Loucy (cell line): ENCODE results near the gene SSH2.
A peak's percentile ranks its signal among the peaks of the same experiment; 100 is the strongest.

Experiments used
- H2AFZ ChIP-seq: fragments of 200-600 bp; sonication (generic); 2 replicates; pipeline ENCODE4 v1.6.0; 2016; ENCODE audit warnings: antibody characterized with exemption, mild to moderate bottlenecking, low read length, moderate library complexity
- H3F3A ChIP-seq: fragments of 200-600 bp; 2 replicates; pipeline ENCODE4 v1.6.0; 2016; ENCODE audit warnings: antibody characterized with exemption, low read depth, mild to moderate bottlenecking
- H3K27me3 ChIP-seq: fragments of 200-600 bp; sonication (generic); 2 replicates; pipeline ENCODE4 v1.6.1; 2014; ENCODE audit warnings: low read length, mild to moderate bottlenecking; ENCODE audit not compliant: insufficient read depth, poor library complexity, severe bottlenecking
- H3K36me3 ChIP-seq: fragments of 200-600 bp; sonication (generic); 2 replicates; pipeline ENCODE4 v1.6.1; 2016; ENCODE audit warnings: low read length; ENCODE audit not compliant: insufficient read depth
- H3K4me1 ChIP-seq: fragments of 200-600 bp; sonication (generic); 2 replicates; pipeline ENCODE4 v1.5.1; 2014; ENCODE audit warnings: low read length, mild to moderate bottlenecking; ENCODE audit not compliant: insufficient read depth, poor library complexity, severe bottlenecking
- H3K4me2 ChIP-seq: fragments of 200-600 bp; sonication (generic); 2 replicates; pipeline ENCODE4 v1.6.0; 2014; ENCODE audit warnings: antibody characterized with exemption, low read length, low read depth, mild to moderate bottlenecking; ENCODE audit not compliant: poor library complexity, severe bottlenecking
- H3K4me3 ChIP-seq: fragments of 200-600 bp; sonication (generic); 2 replicates; pipeline ENCODE4 v1.5.1; 2014; ENCODE audit warnings: low read length, mild to moderate bottlenecking, mixed read lengths; ENCODE audit not compliant: poor library complexity, severe bottlenecking
- H3K79me2 ChIP-seq: fragments of 200-600 bp; sonication (generic); 2 replicates; pipeline ENCODE4 v1.6.1; 2014; ENCODE audit warnings: low read length; ENCODE audit not compliant: insufficient read depth
- H3K9ac ChIP-seq: fragments of 200-600 bp; sonication (generic); 2 replicates; pipeline ENCODE4 v1.6.0; 2014; ENCODE audit warnings: mild to moderate bottlenecking, low read depth, low read length, moderate library complexity; ENCODE audit not compliant: poor library complexity, severe bottlenecking
- H3K9me2 ChIP-seq: fragments of 200-600 bp; sonication (generic); replicated peaks from 2 replicates; pipeline ENCODE4 v1.6.1; 2016; ENCODE audit warnings: low read depth, low read length, mixed read lengths
- H3K9me3 ChIP-seq: fragments of 200-600 bp; sonication (generic); 2 replicates; pipeline ENCODE4 v1.6.1; 2014; ENCODE audit warnings: mild to moderate bottlenecking, antibody characterized with exemption, low read length, low read depth; ENCODE audit not compliant: insufficient read depth
- H4K20me1 ChIP-seq: fragments of 200-600 bp; sonication (generic); 2 replicates; pipeline ENCODE4 v1.6.0; 2014; ENCODE audit warnings: antibody characterized with exemption, low read length, mild to moderate bottlenecking; ENCODE audit not compliant: insufficient read depth, poor library complexity, severe bottlenecking
- CTCF ChIP-seq: fragments of 200-600 bp; sonication (generic); conservative IDR thresholded peaks from 2 replicates; pipeline ENCODE4 v1.5.1; 2014; ENCODE audit warnings: mild to moderate bottlenecking, antibody characterized with exemption, low read length
- EZH2phosphoT487 ChIP-seq: fragments of 200-600 bp; IDR thresholded peaks from 2 replicates; pipeline ENCODE4 v1.6.1; 2018; ENCODE audit warnings: antibody characterized with exemption, mild to moderate bottlenecking, moderate library complexity, borderline replicate concordance

Gene SSH2

GRCh38 chr17:29954405-29954804 lies 24.4 kb upstream of the SSH2 start:
- Histone ChIP-seq H3K9me3 (peaks cover 5% of the 10 kb centered on the region; the same call in 1 of the 2 replicates), H3K9me2 (no peaks in the 10 kb centered on the region)
- TF ChIP-seq EZH2phosphoT487 (no peak), CTCF (peak; percentile 31)

GRCh38 chr17:29949696-29950095 lies 19.7 kb upstream of the SSH2 start:
- H3K9me2 ChIP-seq, result no peaks in the 10 kb centered on the region
- H3K79me2 ChIP-seq, result no peaks in the 10 kb centered on the region
- H3F3A ChIP-seq, result no peaks in the 10 kb centered on the region
- H2AFZ ChIP-seq, result no peak overlapping the region
- H3K9ac ChIP-seq, result no peak overlapping the region
- peaks cover 5% of the 10 kb centered on the region; the same call in 1 of the 2 replicates for H3K9me3 ChIP-seq
- no peaks in the 10 kb centered on the region for H4K20me1 ChIP-seq
- peaks cover 5% of the 10 kb centered on the region for H3K4me1 ChIP-seq
- H3K36me3 ChIP-seq, result no peaks in the 10 kb centered on the region
- TF ChIP-seq CTCF (no peak), EZH2phosphoT487 (no peak)
- H3K27me3 ChIP-seq, result no peaks in the 10 kb centered on the region
- no peak overlapping the region for H3K4me2 ChIP-seq
- no peak overlapping the region for H3K4me3 ChIP-seq

More at GRCh38 chr17:29954405-29954804, 24.4 kb upstream of the SSH2 start:
- H3K36me3 ChIP-seq, result no peaks in the 10 kb centered on the region
- H3K4me3 ChIP-seq, result no peak overlapping the region
- H3K79me2 ChIP-seq, result no peaks in the 10 kb centered on the region
- H3F3A ChIP-seq, result no peaks in the 10 kb centered on the region
- no peak overlapping the region for H2AFZ ChIP-seq
- H4K20me1 ChIP-seq, result no peaks in the 10 kb centered on the region
- no peak overlapping the region for H3K9ac ChIP-seq
- H3K4me1 ChIP-seq, result no peaks in the 10 kb centered on the region
- H3K4me2 ChIP-seq, result no peak overlapping the region
- no peaks in the 10 kb centered on the region for H3K27me3 ChIP-seq

- H3K4me1 ChIP-seq, result peaks cover 5% of the 10 kb centered on the region
- H3K4me2 ChIP-seq, result no peak overlapping the region
- no peaks in the 10 kb centered on the region for H3K36me3 ChIP-seq
- no peaks in the 10 kb centered on the region for H3K79me2 ChIP-seq
- TF ChIP-seq CTCF (no peak), EZH2phosphoT487 (no peak)
- H3F3A ChIP-seq, result no peaks in the 10 kb centered on the region
- no peak overlapping the region for H3K9ac ChIP-seq
- H3K9me3 ChIP-seq, result no peaks in the 10 kb centered on the region
- no peak overlapping the region for H3K4me3 ChIP-seq
- no peaks in the 10 kb centered on the region for H3K9me2 ChIP-seq
- H4K20me1 ChIP-seq, result no peaks in the 10 kb centered on the region
- H2AFZ ChIP-seq, result peak overlapping the region; percentile 47; the same call in 1 of the 2 replicates
- H3K27me3 ChIP-seq, result no peaks in the 10 kb centered on the region
Measured at GRCh38 chr17:29948448-29949215, 18.6 kb upstream of the SSH2 start.
